Sigmoid colon (tissue), 4 donors: ENCODE results near the gene SLC35G3.

Source experiments
- EP300 ChIP-seq, 4 donors: sonication (generic); formaldehyde crosslinking; IDR thresholded peaks; one replicate each; pipeline ENCODE4 v1.6.1; 2017; ENCODE audit warnings: antibody characterized with exemption in 4 of 4
- POLR2AphosphoS5 ChIP-seq, 4 donors: sonication (generic); formaldehyde crosslinking; IDR thresholded peaks; one replicate each; pipeline ENCODE4 v1.6.1; 2017; ENCODE audit warnings: antibody characterized with exemption in 4 of 4
- TF ChIP-seq, protein P1 (sequence below), 4 experiments: fragments of 450-650 bp in 3 of 4; fragments of 200-600 bp in 1 of 4; IDR thresholded peaks; one replicate each; pipeline ENCODE4 v1.5.1; 2016 to 2019; ENCODE audit warnings: antibody characterized with exemption in 4 of 4, mild to moderate bottlenecking in 3 of 4, moderate library complexity in 2 of 4

DNA sequence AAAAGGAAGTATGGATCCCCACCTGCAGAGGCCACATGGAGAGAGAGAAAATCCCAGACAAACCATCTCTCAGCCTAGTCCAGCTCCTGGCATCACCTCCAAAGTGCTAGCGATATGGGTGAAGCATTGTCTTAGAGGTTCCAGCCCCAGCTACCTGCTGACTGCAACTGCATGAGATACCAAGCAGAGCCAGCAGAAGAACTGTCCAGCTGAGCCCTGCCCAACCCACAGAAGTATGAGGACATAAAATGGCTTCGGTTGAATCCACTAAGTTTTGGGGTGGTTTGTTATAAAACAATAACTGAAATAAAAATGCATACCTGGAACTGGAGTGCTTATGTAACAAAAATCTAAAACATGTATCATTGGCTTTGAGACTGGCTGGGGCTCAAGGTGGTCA, 28.3 kb upstream of the SLC35G3 start:
- TF ChIP-seq, protein P1, sequence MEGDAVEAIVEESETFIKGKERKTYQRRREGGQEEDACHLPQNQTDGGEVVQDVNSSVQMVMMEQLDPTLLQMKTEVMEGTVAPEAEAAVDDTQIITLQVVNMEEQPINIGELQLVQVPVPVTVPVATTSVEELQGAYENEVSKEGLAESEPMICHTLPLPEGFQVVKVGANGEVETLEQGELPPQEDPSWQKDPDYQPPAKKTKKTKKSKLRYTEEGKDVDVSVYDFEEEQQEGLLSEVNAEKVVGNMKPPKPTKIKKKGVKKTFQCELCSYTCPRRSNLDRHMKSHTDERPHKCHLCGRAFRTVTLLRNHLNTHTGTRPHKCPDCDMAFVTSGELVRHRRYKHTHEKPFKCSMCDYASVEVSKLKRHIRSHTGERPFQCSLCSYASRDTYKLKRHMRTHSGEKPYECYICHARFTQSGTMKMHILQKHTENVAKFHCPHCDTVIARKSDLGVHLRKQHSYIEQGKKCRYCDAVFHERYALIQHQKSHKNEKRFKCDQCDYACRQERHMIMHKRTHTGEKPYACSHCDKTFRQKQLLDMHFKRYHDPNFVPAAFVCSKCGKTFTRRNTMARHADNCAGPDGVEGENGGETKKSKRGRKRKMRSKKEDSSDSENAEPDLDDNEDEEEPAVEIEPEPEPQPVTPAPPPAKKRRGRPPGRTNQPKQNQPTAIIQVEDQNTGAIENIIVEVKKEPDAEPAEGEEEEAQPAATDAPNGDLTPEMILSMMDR (IDR thresholded peaks at IDR 0.05) = no peak
- TF ChIP-seq POLR2AphosphoS5 (IDR thresholded peaks at IDR 0.05) = no peak
- TF ChIP-seq EP300 (IDR thresholded peaks at IDR 0.05) = no peak
